WTC11 (cell line): ENCODE data around the gene TMEM214.

Experiments
- ATF1 ChIP-seq: sonication (generic); formaldehyde crosslinking; IDR thresholded peaks from 2 replicates; pipeline ENCODE4 v1.8.1; 2023; ENCODE audit warnings: mild to moderate bottlenecking, moderate library complexity, missing genetic modification reagents
- CREM ChIP-seq: sonication (generic); formaldehyde crosslinking; IDR thresholded peaks from 2 replicates; pipeline ENCODE4 v1.8.1; 2022; ENCODE audit warnings: mild to moderate bottlenecking, missing genetic modification reagents, moderate library complexity
- ERG ChIP-seq: fragments of 250-450 bp; sonication (Bioruptor Pico); IDR thresholded peaks from 2 replicates; pipeline ENCODE4 v1.8.0; 2021; ENCODE audit warnings: mild to moderate bottlenecking
- MXD4 ChIP-seq: fragments of 250-450 bp; sonication (Bioruptor Pico); IDR thresholded peaks from 2 replicates; pipeline ENCODE4 v1.8.0; 2021; ENCODE audit warnings: mild to moderate bottlenecking, moderate library complexity, borderline replicate concordance
- NR2C2 ChIP-seq: sonication (generic); formaldehyde crosslinking; IDR thresholded peaks from 2 replicates; pipeline ENCODE4 v1.8.0; 2022; ENCODE audit warnings: mild to moderate bottlenecking, missing genetic modification reagents
- SMAD3 ChIP-seq: sonication (generic); formaldehyde crosslinking; IDR thresholded peaks from 2 replicates; pipeline ENCODE4 v1.8.0; 2022; ENCODE audit warnings: missing genetic modification reagents, mild to moderate bottlenecking, borderline replicate concordance
- STAT6 ChIP-seq: sonication (generic); formaldehyde crosslinking; conservative IDR thresholded peaks from 2 replicates; pipeline ENCODE4 v1.8.1; 2023; ENCODE audit warnings: mild to moderate bottlenecking, low read depth, missing genetic modification reagents, moderate library complexity
- TEAD4 ChIP-seq: sonication (generic); formaldehyde crosslinking; IDR thresholded peaks from 2 replicates; pipeline ENCODE4 v1.8.0; 2022; ENCODE audit warnings: mild to moderate bottlenecking, missing genetic modification reagents
- ZNF317 ChIP-seq: sonication (generic); formaldehyde crosslinking; IDR thresholded peaks from 2 replicates; pipeline ENCODE4 v1.8.1; 2023; ENCODE audit warnings: low read depth, mild to moderate bottlenecking, moderate library complexity, missing genetic modification reagents, borderline replicate concordance
- ZNF423 ChIP-seq: fragments of 250-450 bp; sonication (Bioruptor Pico); IDR thresholded peaks from 2 replicates; pipeline ENCODE4 v2.1.2; 2022; ENCODE audit warnings: mild to moderate bottlenecking, moderate library complexity
- TF ChIP-seq, protein P1 (sequence below): fragments of 200-600 bp; IDR thresholded peaks from 2 replicates; pipeline ENCODE4 v1.8.0; 2022; ENCODE audit warnings: antibody characterized with exemption
- TF ChIP-seq, protein P2 (sequence below): sonication (generic); formaldehyde crosslinking; IDR thresholded peaks from 2 replicates; pipeline ENCODE4 v1.8.0; 2022; ENCODE audit warnings: mild to moderate bottlenecking, missing genetic modification reagents
- TF ChIP-seq, protein P3 (sequence below): sonication (generic); formaldehyde crosslinking; IDR thresholded peaks from 2 replicates; pipeline ENCODE4 v1.8.0; 2022; ENCODE audit warnings: mild to moderate bottlenecking, missing genetic modification reagents

DNA sequence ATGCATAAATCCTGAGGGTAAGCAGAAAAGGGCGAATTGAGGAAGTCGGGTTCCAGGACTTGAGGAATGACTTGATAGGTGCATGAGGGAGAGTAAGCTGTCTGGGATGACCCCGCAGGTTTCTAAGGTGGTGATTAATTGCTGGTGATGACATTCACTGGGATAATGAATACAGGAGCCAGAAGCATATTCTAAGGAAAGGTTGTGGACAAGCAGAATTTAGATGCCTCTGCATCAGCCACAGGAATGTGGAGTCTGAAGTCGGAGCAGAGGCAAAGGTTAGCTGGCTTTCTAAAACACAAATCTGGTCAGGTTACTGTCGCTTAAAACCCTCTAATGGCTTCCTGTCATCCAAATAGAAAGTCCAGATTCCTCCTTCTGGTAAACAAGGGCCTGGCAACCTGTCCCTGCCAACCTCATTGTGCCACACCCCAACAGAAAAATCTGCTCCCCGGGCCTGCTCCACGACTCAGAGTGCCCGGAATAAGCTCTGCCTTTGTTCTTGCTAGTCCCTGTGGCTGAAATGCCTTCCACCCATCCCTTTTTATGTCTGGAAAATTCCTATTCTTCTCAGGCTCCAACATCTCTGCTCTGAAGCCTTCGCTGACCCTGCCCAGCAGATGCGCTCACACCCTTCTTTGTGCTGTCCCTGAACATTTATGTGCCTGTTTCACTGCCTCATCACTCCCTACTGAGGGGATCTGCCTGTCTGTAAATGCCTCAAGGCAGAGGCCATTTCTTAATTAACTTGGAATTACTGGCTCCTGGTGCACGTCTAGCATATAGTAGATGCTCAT, 11.3 kb upstream of the TMEM214 start:
- TF ChIP-seq TEAD4 (CRISPR knock-in tag) (no peak), CREM (CRISPR knock-in tag) (no peak), SMAD3 (CRISPR knock-in tag) (no peak), ATF1 (no peak), MXD4 (no peak), NR2C2 (CRISPR knock-in tag) (no peak), ERG (CRISPR knock-in tag) (no peak), ZNF423 (CRISPR knock-in tag) (no peak), STAT6 (no peak), ZNF317 (CRISPR knock-in tag) (no peak)
- TF ChIP-seq, protein P1, sequence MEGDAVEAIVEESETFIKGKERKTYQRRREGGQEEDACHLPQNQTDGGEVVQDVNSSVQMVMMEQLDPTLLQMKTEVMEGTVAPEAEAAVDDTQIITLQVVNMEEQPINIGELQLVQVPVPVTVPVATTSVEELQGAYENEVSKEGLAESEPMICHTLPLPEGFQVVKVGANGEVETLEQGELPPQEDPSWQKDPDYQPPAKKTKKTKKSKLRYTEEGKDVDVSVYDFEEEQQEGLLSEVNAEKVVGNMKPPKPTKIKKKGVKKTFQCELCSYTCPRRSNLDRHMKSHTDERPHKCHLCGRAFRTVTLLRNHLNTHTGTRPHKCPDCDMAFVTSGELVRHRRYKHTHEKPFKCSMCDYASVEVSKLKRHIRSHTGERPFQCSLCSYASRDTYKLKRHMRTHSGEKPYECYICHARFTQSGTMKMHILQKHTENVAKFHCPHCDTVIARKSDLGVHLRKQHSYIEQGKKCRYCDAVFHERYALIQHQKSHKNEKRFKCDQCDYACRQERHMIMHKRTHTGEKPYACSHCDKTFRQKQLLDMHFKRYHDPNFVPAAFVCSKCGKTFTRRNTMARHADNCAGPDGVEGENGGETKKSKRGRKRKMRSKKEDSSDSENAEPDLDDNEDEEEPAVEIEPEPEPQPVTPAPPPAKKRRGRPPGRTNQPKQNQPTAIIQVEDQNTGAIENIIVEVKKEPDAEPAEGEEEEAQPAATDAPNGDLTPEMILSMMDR = no peak
- TF ChIP-seq, protein P2, sequence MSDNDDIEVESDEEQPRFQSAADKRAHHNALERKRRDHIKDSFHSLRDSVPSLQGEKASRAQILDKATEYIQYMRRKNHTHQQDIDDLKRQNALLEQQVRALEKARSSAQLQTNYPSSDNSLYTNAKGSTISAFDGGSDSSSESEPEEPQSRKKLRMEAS (CRISPR knock-in tag) = no peak
- TF ChIP-seq, protein P3, sequence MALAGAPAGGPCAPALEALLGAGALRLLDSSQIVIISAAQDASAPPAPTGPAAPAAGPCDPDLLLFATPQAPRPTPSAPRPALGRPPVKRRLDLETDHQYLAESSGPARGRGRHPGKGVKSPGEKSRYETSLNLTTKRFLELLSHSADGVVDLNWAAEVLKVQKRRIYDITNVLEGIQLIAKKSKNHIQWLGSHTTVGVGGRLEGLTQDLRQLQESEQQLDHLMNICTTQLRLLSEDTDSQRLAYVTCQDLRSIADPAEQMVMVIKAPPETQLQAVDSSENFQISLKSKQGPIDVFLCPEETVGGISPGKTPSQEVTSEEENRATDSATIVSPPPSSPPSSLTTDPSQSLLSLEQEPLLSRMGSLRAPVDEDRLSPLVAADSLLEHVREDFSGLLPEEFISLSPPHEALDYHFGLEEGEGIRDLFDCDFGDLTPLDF (CRISPR knock-in tag) = no peak
